PFSK-1 (cell line): ENCODE results near the gene PDGFD.

Experiments
- POLR2AphosphoS5 ChIP-seq: IDR thresholded peaks from 2 replicates; pipeline ENCODE4 v1.6.1; 2012; ENCODE audit warnings: low read depth, mild to moderate bottlenecking, control low read depth, low read length, moderate library complexity
- SIN3A ChIP-seq: IDR thresholded peaks from 2 replicates; pipeline ENCODE4 v1.6.1; 2012; ENCODE audit warnings: mild to moderate bottlenecking, low read length, moderate library complexity, borderline replicate concordance; ENCODE audit not compliant: insufficient read depth
- TAF1 ChIP-seq: IDR thresholded peaks from 2 replicates; pipeline ENCODE4 v1.6.1; 2012; ENCODE audit warnings: low read length, control low read depth, borderline replicate concordance; ENCODE audit not compliant: insufficient read depth

DNA sequence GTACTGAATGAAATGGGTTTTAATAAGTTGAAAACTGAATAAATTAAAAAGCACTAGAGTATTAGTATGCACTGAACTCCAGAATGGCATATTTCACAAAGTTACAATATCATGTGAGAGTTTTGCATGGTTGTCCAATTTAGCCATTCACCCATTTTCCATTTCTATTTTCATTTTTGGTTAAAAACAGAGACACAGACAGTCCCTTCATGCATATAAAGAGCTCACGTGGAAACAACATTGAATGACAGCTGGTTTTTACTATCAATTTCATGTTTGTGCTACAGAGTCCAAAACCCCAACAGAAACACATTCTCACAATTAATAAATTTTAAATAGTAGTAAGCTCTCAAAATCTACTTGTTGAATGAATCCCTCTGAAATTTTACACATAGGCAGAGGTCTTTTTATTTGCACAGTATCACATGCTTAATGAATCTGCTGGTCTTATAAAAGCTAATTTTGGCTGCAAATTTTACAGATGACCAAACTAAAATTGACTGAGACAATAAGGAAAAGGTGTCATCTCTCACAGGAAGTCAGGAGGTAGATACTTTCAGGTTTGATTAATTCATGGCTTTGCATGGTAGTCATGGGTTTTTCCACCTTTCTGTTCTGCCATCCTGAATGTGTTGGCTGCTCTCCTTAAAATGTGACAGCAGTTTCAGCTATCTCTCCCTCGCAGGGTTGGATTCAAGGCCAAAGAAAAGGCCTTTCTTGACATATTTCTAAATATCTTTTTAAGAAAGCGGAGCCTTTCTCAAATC is 148.1 kb downstream of the PDGFD start:
- TF ChIP-seq SIN3A (no peak), TAF1 (no peak), POLR2AphosphoS5 (no peak)
